MM.1S (cell line): ENCODE data around the gene NKIRAS1.
"Not testable (repeated sequence)": the region's sequence is repeated elsewhere in the genome, so short reads cannot be mapped to it uniquely, and the experiment has no call there.

Experiments used
- DNase-seq: peaks from one replicate; pipeline ENCODE4 v3.0.0-alpha.2; 2015
- H2AFZ ChIP-seq: fragments of 300-600 bp; sonication (generic); 2 replicates; pipeline ENCODE4 v1.6.0; 2016; ENCODE audit warnings: antibody characterized with exemption, low read length
- H3F3A ChIP-seq: fragments of 300-600 bp; sonication (generic); 2 replicates; pipeline ENCODE4 v1.6.1; 2016; ENCODE audit warnings: mild to moderate bottlenecking, antibody characterized with exemption, low read length, moderate library complexity, mixed read lengths; ENCODE audit not compliant: insufficient read depth
- H3K27ac ChIP-seq: fragments of 300-600 bp; sonication (generic); 2 replicates; pipeline ENCODE4 v1.5.1; 2016; ENCODE audit warnings: mild to moderate bottlenecking, low read length
- H3K27me3 ChIP-seq: fragments of 300-600 bp; sonication (generic); replicated peaks from 2 replicates; pipeline ENCODE4 v1.6.0; 2016; ENCODE audit warnings: low read length; ENCODE audit not compliant: insufficient read depth
- H3K36me3 ChIP-seq: fragments of 300-600 bp; sonication (generic); replicated peaks from 2 replicates; pipeline ENCODE4 v1.6.1; 2016; ENCODE audit warnings: mild to moderate bottlenecking, low read length, mixed read lengths; ENCODE audit not compliant: insufficient read depth
- H3K4me1 ChIP-seq: fragments of 300-600 bp; sonication (generic); 2 replicates; pipeline ENCODE4 v1.6.1; 2016; ENCODE audit warnings: low read length, mixed read lengths
- H3K4me2 ChIP-seq: fragments of 300-600 bp; sonication (generic); 2 replicates; pipeline ENCODE4 v1.6.0; 2016; ENCODE audit warnings: low read depth, low read length
- H3K4me3 ChIP-seq: fragments of 300-600 bp; sonication (generic); 2 replicates; pipeline ENCODE4 v1.5.1; 2016; ENCODE audit warnings: low read length, mixed read lengths
- H3K79me2 ChIP-seq: fragments of 300-600 bp; sonication (generic); 2 replicates; pipeline ENCODE4 v1.6.1; 2016; ENCODE audit warnings: mixed run types, low read length, mixed read lengths
- H3K9ac ChIP-seq: fragments of 300-600 bp; sonication (generic); 2 replicates; pipeline ENCODE4 v1.6.1; 2016; ENCODE audit warnings: low read length, mixed read lengths
- H3K9me2 ChIP-seq: fragments of 300-600 bp; sonication (generic); replicated peaks from 2 replicates; pipeline ENCODE4 v1.6.1; 2016; ENCODE audit warnings: mild to moderate bottlenecking, low read length, mixed read lengths; ENCODE audit not compliant: insufficient read depth
- H3K9me3 ChIP-seq: fragments of 300-600 bp; sonication (generic); replicated peaks from 2 replicates; pipeline ENCODE4 v1.6.1; 2016; ENCODE audit warnings: mild to moderate bottlenecking, low read length, mixed read lengths; ENCODE audit not compliant: insufficient read depth
- H4K20me1 ChIP-seq: fragments of 300-600 bp; sonication (generic); 2 replicates; pipeline ENCODE4 v1.6.1; 2016; ENCODE audit warnings: mild to moderate bottlenecking, low read length, moderate library complexity, mixed read lengths; ENCODE audit not compliant: insufficient read depth
- EZH2 ChIP-seq: fragments of 300-600 bp; sonication (generic); optimal IDR thresholded peaks from 2 replicates; pipeline ENCODE3; 2017; ENCODE audit warnings: low read depth, mild to moderate bottlenecking, antibody characterized with exemption, low read length, mixed read lengths
- EZH2phosphoT487 ChIP-seq: fragments of 300-600 bp; sonication (generic); IDR thresholded peaks from 2 replicates; pipeline ENCODE4 v1.6.1; 2018; ENCODE audit warnings: antibody characterized with exemption, low read length
- TF ChIP-seq, protein P1 (sequence below): fragments of 300-600 bp; sonication (generic); IDR thresholded peaks from 2 replicates; pipeline ENCODE4 v1.5.1; 2016; ENCODE audit warnings: antibody characterized with exemption, low read length, mixed read lengths

The NKIRAS1 gene

DNA sequence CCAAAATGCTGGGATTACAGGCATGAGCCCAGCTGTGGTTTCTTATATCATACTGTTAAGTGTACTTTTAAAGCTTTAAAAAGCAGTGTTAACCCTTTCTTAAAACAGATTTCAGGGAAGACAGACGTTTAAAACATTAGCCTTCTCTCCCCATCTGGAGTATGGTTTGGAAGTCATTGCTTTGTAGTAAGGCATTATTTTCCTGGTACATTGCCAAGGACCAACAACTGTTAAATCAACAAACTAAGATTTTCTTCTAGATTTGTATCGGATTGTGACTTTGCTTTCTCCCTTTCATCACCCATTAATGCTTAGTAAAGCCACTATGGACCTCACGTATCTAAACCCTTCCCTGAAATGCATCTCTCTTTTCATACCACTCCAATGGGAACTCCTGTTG, 60.5 kb downstream of the NKIRAS1 start:
- 0 out of 2 replicates have a peak, but pooled peaks cover 5% of the 10 kb centered on the region for H3F3A ChIP-seq
- H3K27ac ChIP-seq: no peak overlapping the region
- no peaks in the 10 kb centered on the region for H3K9me3 ChIP-seq
- peaks cover 34% of the 10 kb centered on the region for H4K20me1 ChIP-seq
- H2AFZ ChIP-seq: no peak overlapping the region
- no peak for TF ChIP-seq EZH2phosphoT487
- TF ChIP-seq, protein P1, sequence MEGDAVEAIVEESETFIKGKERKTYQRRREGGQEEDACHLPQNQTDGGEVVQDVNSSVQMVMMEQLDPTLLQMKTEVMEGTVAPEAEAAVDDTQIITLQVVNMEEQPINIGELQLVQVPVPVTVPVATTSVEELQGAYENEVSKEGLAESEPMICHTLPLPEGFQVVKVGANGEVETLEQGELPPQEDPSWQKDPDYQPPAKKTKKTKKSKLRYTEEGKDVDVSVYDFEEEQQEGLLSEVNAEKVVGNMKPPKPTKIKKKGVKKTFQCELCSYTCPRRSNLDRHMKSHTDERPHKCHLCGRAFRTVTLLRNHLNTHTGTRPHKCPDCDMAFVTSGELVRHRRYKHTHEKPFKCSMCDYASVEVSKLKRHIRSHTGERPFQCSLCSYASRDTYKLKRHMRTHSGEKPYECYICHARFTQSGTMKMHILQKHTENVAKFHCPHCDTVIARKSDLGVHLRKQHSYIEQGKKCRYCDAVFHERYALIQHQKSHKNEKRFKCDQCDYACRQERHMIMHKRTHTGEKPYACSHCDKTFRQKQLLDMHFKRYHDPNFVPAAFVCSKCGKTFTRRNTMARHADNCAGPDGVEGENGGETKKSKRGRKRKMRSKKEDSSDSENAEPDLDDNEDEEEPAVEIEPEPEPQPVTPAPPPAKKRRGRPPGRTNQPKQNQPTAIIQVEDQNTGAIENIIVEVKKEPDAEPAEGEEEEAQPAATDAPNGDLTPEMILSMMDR: no peak
- no peak for TF ChIP-seq EZH2
- no peaks in the 10 kb centered on the region for H3K27me3 ChIP-seq
- no peaks in the 10 kb centered on the region for H3K9me2 ChIP-seq
- H3K9ac ChIP-seq: no peak overlapping the region
- H3K4me3 ChIP-seq: no peak overlapping the region
- peaks cover 99% of the 10 kb centered on the region for H3K79me2 ChIP-seq
- DNase-seq: no peak
- H3K4me1 ChIP-seq: peaks cover 17% of the 10 kb centered on the region; the same call in 1 of the 2 replicates
- peaks cover 7% of the 10 kb centered on the region; the same call in 1 of the 2 replicates for H3K36me3 ChIP-seq
- no peak overlapping the region for H3K4me2 ChIP-seq

DNA sequence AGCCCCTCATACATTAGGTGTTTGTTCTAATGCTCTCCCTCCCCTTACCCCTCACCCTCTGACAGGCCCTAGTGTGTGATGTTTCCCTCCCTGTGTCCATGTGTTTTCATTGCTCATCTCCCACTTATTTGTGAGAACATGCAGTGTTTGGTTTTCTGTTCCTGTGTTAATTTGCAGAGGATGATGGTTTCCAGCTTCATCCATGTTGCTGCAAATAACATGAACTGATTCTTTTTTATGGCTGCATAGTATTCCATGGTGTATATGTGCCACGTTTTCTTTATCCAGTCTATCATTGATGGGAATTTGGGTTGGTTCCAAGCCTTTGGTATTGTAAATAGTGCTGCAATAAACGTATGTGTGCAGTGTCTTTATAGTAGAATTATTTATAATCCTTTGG, 67.3 kb downstream of the NKIRAS1 start:
- peaks cover 19% of the 10 kb centered on the region for H4K20me1 ChIP-seq
- not testable (repeated sequence) for H3K4me2 ChIP-seq, H2AFZ ChIP-seq, H3K9ac ChIP-seq, H3F3A ChIP-seq, H3K9me2 ChIP-seq, H3K36me3 ChIP-seq, DNase-seq, H3K9me3 ChIP-seq, H3K27me3 ChIP-seq, H3K4me1 ChIP-seq, H3K27ac ChIP-seq, H3K4me3 ChIP-seq
- peaks cover 100% of the 10 kb centered on the region for H3K79me2 ChIP-seq

DNA sequence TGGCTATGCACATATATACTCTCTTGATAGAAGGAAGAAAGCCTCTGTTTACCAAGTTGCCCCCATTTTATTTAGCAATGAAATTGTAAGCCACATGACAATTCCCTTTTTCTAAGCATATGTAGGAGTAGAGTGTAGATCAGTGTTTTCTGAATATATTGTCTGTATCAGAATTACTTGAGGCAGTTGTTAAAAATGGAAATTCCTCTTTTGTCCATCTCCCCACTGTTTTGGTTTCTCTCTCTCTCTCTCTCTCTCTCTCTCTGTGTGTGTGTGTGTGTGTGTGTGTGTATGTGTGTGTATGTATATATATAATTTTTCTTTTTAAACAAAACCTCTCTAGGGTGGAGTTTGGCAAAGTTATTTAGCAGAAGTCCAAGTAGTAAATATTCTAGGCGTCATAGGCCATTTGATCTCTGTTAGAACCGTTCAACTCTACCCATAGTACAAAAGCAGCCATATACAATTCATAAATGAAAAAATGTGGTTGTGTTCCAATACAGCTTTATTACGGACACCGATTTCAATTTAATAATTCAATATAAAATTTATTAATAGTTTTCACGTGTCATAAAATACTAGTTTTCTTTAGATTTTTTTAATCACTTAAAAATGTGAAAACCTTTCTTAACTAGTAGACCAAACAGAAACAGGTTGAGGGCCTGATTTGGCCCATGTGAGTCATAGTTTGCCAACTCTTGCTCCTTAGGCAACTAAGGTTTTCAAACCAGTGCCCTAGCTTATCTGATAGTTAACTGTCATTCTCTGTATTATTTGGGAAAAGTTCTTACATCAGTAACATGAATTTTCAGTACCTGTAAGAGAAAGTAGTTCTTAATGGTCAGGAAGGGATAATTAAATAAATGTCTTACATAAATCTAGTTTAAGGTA, 71.2 kb downstream of the NKIRAS1 start:
- no peak overlapping the region for H3K4me3 ChIP-seq
- H3K27ac ChIP-seq: no peak overlapping the region
- H3K27me3 ChIP-seq: no peaks in the 10 kb centered on the region
- H3K36me3 ChIP-seq: no peaks in the 10 kb centered on the region
- peaks cover 55% of the 10 kb centered on the region for H4K20me1 ChIP-seq
- H3K4me1 ChIP-seq: peaks cover 9% of the 10 kb centered on the region
- no peak overlapping the region for H3K9ac ChIP-seq
- no peaks in the 10 kb centered on the region for H3F3A ChIP-seq
- DNase-seq: no peak
- peaks cover 100% of the 10 kb centered on the region for H3K79me2 ChIP-seq
- H3K4me2 ChIP-seq: no peak overlapping the region
- TF ChIP-seq, protein P1: no peak
- TF ChIP-seq EZH2: no peak
- no peak for TF ChIP-seq EZH2phosphoT487
- H3K9me3 ChIP-seq: no peaks in the 10 kb centered on the region
- no peaks in the 10 kb centered on the region; the same call in 1 of the 2 replicates for H3K9me2 ChIP-seq
- H2AFZ ChIP-seq: no peak overlapping the region

DNA sequence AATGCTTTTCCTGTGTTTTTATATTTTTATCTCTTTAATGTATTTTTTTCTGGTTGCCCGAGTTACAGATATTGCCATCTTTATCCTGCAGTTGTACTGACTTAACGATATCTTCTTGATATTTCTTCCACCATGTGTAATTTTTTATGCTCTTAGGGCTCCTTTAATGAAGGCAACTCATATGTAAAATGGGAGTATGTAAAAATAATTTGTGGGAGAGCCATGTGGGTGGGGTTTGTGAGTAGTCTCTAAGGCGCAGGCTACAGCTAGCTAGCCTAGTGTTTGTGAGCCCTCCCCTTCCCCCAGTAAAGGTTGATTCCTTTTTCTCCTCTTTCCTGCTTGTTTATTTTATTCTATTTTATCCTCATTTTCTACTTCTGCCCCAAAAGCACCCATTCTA, 72.9 kb downstream of the NKIRAS1 start:
- no peak overlapping the region for H2AFZ ChIP-seq
- H3K9me3 ChIP-seq: no peaks in the 10 kb centered on the region
- no peak overlapping the region for H3K9ac ChIP-seq
- TF ChIP-seq EZH2 (no peak), EZH2phosphoT487 (no peak)
- TF ChIP-seq, protein P1: no peak
- H3K4me2 ChIP-seq: no peak overlapping the region
- no peaks in the 10 kb centered on the region; the same call in 1 of the 2 replicates for H3K9me2 ChIP-seq
- no peak for DNase-seq
- peaks cover 9% of the 10 kb centered on the region for H3K4me1 ChIP-seq
- no peak overlapping the region for H3K27ac ChIP-seq
- H3F3A ChIP-seq: no peaks in the 10 kb centered on the region
- H3K27me3 ChIP-seq: no peaks in the 10 kb centered on the region
- H3K4me3 ChIP-seq: no peak overlapping the region
- H3K79me2 ChIP-seq: peaks cover 100% of the 10 kb centered on the region
- H3K36me3 ChIP-seq: no peaks in the 10 kb centered on the region
- peaks cover 58% of the 10 kb centered on the region for H4K20me1 ChIP-seq
